Right lung (tissue), 5 donors: Measurements from ENCODE around the gene FICD. TPM values are rescaled to one million over a fixed set of nuclear protein-coding genes. Genes with fewer than 3 reads are reported as not detected.

Experiments
- DNase-seq, 2 donors: peaks; one replicate each; pipeline ENCODE4 v3.0.0-alpha.2; 2013
- polyA plus RNA-seq, 5 donors: library from polyadenylated mRNA; unstranded; fragments of 120-200 nt; gene quantifications; one replicate each; pipeline versions ENCODE4 v1.2.1 to v1.2.3, GENCODE V29; 2013; ENCODE audit warnings: inconsistent platforms in 1 of 5, low replicate concordance in 1 of 5; ENCODE audit not compliant: insufficient read length in 5 of 5, insufficient read depth in 1 of 5

The FICD gene
- polyA plus RNA-seq, 5 donors, result 2.3 to 3.1 (median 2.8) TPM

DNA sequence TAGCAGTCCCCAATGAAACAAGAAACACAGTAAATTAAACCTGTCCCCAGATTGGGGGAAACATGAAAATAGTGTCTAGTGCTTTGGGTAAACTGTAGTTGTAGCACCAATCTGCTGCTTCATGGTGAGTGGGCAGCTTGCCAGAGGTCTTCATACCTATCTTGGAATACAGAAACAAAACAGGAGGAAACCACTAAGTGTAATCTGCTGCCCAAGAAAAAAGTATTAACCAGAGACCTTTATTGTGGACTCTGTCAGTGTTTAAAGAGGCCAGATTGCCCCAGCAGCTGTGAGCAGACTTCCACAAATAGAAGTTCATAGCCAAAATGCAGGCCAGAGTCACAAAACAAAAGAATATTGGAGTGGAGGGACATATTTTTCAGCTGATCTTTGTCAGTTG lies 49.6 kb downstream of the FICD start:
- no peak for DNase-seq

DNA sequence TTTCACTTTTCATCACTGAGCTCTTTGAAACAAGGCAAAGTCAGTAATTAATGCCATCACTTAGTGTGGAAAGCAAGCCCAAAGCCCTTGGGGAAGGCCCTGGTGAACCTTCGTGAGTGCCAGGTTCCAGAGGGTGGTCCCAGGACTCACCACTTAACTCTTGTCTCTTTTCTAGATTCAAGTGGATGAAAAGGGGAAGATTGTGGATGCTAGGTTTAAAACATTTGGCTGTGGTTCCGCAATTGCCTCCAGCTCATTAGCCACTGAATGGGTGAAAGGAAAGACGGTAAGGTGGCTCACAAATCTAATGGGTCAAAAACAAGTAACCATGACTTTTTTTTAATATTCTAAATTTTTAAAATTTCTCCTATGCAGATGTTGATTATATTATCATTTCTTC lies 50.1 kb downstream of the FICD start:
- DNase-seq, result no peak

DNA sequence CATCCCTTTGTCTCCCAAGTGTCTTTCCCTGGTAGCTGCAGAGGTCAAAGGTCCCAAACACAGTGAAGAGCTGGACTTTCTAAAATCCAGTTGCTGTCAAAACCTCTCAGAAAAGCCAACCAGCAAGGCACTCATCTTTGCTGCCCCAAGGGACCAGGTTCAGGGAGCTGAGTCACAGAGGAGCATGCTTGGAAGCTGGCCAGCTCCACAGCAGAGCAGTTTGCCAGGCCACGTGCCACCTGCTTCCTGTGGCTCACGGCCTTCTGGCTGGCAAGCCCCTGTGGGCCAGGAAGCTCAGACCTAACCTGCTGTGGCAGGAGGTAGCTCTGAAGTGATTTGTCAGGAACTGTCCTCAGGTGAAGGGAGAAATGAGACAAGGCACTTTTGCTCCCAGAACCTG lies 50.9 kb downstream of the FICD start:
- no peak for DNase-seq

DNA sequence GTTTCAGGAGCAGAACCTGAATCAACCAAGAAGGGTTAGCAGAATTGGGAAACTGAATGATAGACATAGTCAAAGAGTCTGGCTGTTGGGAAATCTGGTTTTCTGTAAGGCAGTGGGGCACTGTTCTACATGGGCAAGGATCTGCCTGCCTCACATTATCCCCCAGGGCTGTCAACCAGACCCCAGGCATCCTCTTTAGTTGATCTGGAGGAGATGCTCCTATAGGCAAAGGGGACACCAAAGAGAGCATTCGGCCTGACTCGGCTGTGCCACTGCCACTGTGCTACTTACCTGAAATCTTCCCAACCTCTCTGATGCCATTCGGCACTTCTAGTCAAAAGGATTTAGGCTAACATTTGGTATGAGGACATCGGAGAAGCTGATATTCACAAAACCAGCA lies 51.4 kb downstream of the FICD start:
- DNase-seq, result no peak

DNA sequence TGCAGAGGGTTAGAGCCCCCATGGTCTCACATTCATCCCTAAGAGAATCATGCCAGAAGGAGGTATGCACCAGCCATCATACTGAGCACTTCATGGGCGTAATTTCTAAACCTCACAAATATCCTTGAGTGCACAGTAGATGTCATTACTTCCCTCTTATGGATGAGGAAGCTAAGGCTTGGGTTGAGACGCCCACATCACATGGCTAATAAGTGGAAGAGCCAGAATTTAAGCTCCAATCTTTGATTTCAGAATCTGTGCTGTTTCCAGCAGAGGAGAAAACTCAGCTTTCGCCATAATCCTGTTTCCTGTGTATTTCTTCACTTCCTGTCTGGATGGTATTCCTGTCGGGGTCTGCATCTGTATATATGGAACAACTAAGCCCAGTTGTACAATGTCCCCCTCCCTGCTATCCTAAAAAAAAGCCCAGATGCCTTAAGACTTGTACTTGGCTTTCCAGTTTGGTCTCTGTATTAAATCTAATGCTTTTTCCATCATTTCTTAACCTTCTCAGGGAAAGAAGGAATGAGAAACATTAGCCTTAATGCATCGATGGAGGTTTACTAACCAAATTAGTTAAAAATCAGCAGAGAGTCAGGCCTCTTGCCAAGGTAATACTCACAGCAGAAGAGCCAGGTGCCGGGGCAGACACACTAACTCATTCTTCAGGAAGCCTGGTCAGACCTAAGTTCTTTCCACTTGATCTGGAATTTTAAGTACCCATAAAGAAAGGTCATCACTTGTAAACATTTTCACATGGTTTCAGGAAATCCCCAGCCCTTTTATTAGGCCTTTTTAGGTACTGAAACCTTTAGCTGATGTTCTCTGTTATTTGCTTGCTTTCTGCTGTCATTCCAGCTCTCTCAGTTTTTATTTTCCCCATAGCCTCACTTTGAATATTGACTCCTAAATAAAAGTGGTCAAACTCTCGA lies 52.6 kb downstream of the FICD start:
- no peak for DNase-seq

DNA sequence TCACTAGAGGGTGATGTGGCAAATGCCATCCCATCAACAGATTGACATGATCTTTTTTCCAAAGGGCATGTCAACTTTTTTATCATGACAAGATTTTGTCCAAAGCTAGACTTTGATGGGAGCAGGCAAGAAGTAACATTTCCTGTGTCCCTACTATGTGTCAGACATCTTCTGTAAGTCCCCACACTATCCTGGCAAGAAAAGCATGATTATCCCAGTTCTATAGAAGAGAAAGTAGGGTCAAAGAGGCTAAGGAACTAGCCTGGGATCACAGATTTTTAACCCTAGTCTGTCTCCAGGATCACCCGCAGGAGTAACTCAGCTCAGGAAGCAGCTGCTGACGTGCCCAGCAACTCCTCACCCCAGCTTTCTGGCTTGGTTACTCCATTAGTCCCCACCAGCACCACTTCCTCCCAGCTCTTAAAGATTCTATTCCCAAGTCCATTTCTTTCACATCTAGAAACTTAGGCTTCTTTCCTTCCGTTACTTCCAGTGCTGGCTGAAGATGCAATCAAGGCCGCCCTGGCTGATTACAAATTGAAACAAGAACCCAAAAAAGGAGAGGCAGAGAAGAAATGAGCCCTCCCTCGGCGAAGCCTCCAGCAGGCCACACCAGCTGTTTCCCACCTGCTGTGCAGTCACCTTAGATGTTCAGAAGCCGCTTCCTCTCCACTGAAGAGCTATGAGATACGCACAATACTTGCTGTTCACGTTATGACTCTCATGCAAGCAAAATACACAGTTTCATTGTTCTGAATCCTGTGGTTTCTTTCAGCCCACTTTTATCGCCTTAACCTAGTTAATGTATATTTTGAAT lies 53.5 kb downstream of the FICD start:
- no peak for DNase-seq

Other genes with a start within 250 kb of the FICD start
- 10 to 100 TPM; 10.1 to 13.5 (median 12.7) TPM for gene CMKLR1, start 176.0 kb upstream of the FICD start, polyA plus RNA-seq
- gene SART3, start 45.9 kb downstream of the FICD start, polyA plus RNA-seq, result 10 to 100 TPM; 53.3 to 78.7 (median 61.3) TPM
- 10 to 100 TPM; 81.7 to 97.7 (median 86.5) TPM for gene ISCU, start 47.3 kb downstream of the FICD start, polyA plus RNA-seq
- 10 to 100 TPM; 33.1 to 55.5 (median 41.7) TPM for gene TMEM119, start 82.8 kb downstream of the FICD start, polyA plus RNA-seq
- 1 to 10 TPM; 3.3 to 4.9 (median 4.0) TPM for gene SELPLG, start 118.6 kb downstream of the FICD start, polyA plus RNA-seq
- gene CORO1C, start 216.2 kb downstream of the FICD start, polyA plus RNA-seq, result 10 to 100 TPM; 61.8 to 95.3 (median 82.1) TPM